ENCODE results near the gene VEPH1.
A peak's percentile ranks its signal among the peaks of the same experiment; 100 is the strongest.

Gene VEPH1

GRCh38 chr3:157452097-157452496, 51.1 kb downstream of the VEPH1 start:
- DNase-seq (ENCODE audit: extremely low read depth, insufficient read length) = no peak
- Histone ChIP-seq H3K4me3 (replicated peaks; ENCODE audit: low read depth, low read length) (no peak overlapping the region), H3K36me3 (ENCODE audit: control insufficient read depth, insufficient read depth, low read length) (no peaks in the 10 kb centered on the region), H3K27me3 (replicated peaks; ENCODE audit: control insufficient read depth, insufficient read depth, low read length) (no peaks in the 10 kb centered on the region)
- no peak for TF ChIP-seq CTCF (IDR thresholded peaks at IDR 0.05; ENCODE audit: insufficient read depth, low read length, poor library complexity, severe bottlenecking)

- Histone ChIP-seq H3K36me3 (ENCODE audit: control insufficient read depth, insufficient read depth, low read length) (no peaks in the 10 kb centered on the region), H3K27me3 (replicated peaks; ENCODE audit: control insufficient read depth, insufficient read depth, low read length) (no peaks in the 10 kb centered on the region), H3K4me3 (replicated peaks; ENCODE audit: low read depth, low read length) (no peak overlapping the region)
- no peak for DNase-seq (ENCODE audit: extremely low read depth, insufficient read length)
- peak; percentile 39 for TF ChIP-seq CTCF (IDR thresholded peaks at IDR 0.05; ENCODE audit: insufficient read depth, low read length, poor library complexity, severe bottlenecking)
Measured at GRCh38 chr3:157447026-157447694, 56.1 kb downstream of the VEPH1 start.

GRCh38 chr3:157445857-157446256, 57.4 kb downstream of the VEPH1 start:
- no peak for TF ChIP-seq CTCF (IDR thresholded peaks at IDR 0.05; ENCODE audit: insufficient read depth, low read length, poor library complexity, severe bottlenecking)
- DNase-seq (ENCODE audit: extremely low read depth, insufficient read length) = no peak
- Histone ChIP-seq H3K36me3 (ENCODE audit: control insufficient read depth, insufficient read depth, low read length) (no peaks in the 10 kb centered on the region), H3K27me3 (replicated peaks; ENCODE audit: control insufficient read depth, insufficient read depth, low read length) (no peaks in the 10 kb centered on the region), H3K4me3 (replicated peaks; ENCODE audit: low read depth, low read length) (no peak overlapping the region)

GRCh38 chr3:157444797-157445184, 58.4 kb downstream of the VEPH1 start:
- TF ChIP-seq CTCF (IDR thresholded peaks at IDR 0.05; ENCODE audit: insufficient read depth, low read length, poor library complexity, severe bottlenecking) = no peak
- no peaks in the 10 kb centered on the region for H3K36me3 ChIP-seq (ENCODE audit: control insufficient read depth, insufficient read depth, low read length)
- no peaks in the 10 kb centered on the region for H3K27me3 ChIP-seq (replicated peaks; ENCODE audit: control insufficient read depth, insufficient read depth, low read length)
- no peak for DNase-seq (ENCODE audit: extremely low read depth, insufficient read length)
- H3K4me3 ChIP-seq (replicated peaks; ENCODE audit: low read depth, low read length) = no peak overlapping the region

GRCh38 chr3:157443905-157444796, 59.1 kb downstream of the VEPH1 start:
- no peaks in the 10 kb centered on the region; the same call in 1 of the 2 replicates for H3K27me3 ChIP-seq (replicated peaks; ENCODE audit: control insufficient read depth, insufficient read depth, low read length)
- H3K4me3 ChIP-seq (replicated peaks; ENCODE audit: low read depth, low read length) = no peak overlapping the region
- no peak for DNase-seq (ENCODE audit: extremely low read depth, insufficient read length)
- H3K36me3 ChIP-seq (ENCODE audit: control insufficient read depth, insufficient read depth, low read length) = no peaks in the 10 kb centered on the region
- TF ChIP-seq CTCF (IDR thresholded peaks at IDR 0.05; ENCODE audit: insufficient read depth, low read length, poor library complexity, severe bottlenecking) = no peak

Measured in GM06990 (cell line).